NCI-H187 treated with DMSO at 0.1 percent for 48 hours (cell line): ENCODE data around the gene NDE1.

Source experiments
- DNase-seq: peaks from one replicate; lab custom pipeline; 2025; lab: John Stamatoyannopoulos, UW

The NDE1 gene

DNA sequence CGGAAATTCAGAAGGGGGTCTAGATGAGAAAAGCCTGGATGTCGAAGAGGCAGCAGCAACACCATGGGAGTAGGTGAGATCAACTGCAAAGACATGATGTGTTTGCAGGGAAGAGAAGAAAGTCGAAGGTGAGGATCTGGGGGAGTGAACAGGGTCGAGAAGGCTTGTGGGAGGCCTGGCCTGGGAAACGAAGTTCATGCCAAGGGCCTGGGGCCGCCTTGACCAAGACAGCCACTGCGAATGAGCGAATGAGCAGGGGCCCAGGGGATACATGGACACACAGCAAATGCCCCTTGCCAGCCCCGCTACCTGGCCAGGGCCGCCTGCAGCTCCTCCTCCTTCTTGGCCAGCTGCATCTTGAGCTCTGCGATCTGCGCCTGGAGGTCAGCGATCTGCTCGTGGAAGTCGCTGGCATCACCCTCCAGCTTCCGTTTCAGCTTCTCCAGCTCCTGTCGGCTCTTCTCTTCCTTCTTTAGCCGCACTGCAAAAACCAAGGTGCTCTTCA, 87.1 kb downstream of the NDE1 start:
- no peak for DNase-seq

DNA sequence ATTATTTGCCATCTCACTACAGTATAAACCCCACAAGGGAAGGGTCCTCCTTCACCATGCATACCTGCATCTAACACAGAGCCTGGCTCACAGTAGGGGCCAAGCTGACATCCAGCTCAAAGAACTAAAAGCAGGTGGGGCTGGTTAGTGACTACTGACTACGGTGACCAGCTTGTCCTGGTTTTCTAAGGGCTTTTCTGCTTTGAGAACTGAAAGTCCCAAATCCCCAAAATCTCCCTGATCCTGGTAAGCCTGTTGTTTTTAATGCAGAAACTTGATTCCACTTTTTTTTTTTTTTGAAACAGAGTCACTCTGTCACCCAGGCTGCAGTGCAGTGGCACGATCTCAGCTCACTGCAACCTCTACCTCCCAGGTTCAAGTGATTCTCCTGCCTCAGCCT, 89.4 kb downstream of the NDE1 start:
- DNase-seq, result no peak

DNA sequence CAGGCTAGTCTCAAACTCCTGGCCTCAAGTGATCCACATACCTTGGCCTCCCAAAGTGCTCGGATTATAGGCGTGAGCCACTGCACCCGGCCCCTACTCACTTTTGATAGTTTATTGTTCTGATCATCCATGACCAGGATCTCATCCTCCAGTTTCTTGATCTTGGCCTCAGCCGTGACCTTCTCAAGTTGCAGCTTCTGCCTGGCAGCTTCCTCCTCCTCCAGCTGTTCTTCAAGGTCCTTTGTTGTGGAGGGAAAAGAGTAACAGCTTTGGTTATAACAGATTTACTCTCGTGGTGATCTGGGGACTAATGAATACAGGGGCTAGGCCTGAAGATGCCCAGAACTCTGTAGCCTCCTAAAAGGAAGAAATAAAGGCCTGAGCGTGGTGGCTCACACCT, 89.9 kb downstream of the NDE1 start:
- no peak for DNase-seq

DNA sequence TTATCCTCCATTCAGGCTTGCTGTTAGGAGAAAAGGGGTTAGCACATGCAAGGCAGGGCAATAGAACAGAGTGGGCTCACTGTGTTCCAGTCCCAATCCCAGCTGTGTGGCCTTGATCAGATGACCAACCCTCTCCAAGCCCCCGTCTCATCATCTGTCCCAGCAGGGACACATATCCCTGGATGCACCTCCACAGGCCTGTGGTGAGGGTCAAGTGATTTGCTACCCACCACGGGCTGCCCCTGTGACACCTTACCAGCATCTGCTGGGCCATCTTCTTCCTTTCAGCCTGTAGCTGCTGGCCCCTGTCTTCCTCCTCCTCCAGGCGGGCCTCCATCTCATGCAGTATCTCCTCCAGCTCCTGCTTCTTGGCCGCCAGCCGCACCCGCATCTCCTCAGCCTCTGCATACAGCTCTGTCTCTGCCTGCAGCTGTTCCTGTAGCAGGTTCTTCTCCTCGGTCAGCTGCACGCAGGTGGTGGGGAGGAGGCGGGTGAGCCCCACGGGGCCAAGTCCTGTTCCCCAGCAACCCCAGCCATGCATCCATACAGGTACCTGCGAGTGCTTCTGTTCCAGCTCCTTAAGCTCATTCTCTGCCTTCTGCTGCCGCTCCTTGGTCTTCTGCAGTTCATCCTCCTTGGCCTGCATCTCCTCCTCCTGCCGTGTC, 91.3 kb downstream of the NDE1 start:
- DNase-seq, result peak; percentile 3

DNA sequence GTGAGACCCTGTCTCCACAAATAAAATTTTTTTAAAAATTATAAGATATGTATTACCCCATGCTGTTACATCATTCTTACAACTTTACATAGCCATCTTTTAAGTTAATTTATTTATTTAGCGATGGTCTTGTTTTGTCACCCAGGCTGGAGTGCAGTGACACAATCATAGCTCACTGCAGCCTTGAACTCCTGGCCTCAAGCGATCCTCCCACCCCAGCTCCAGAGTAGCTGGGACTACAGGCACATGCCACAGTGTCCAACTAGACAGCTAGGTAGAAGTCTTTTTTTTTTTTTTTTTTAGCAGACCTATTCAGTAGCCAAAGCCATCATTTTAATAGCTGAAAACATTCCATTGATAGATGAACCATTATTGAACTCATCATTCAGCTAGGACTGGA, 92.7 kb downstream of the NDE1 start:
- no peak for DNase-seq

DNA sequence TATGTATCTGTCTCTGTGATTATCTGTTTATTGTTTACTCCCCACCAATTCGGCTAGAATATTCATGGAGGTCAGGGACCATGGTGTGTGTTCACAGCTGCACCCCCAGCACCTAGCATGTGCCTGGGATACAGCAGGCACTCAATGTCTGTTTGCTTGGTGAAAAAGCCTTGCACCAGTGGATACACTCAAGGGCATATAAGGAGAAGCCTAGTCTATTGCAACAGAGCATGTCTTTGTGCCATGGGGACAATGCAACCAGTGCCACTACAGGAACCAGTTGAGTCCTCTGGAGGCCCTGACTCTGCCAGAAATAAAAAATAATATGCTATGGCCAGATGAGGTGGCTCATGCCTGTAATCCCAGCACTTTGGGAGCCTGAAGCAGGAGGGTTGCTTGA, 93.6 kb downstream of the NDE1 start:
- no peak for DNase-seq

DNA sequence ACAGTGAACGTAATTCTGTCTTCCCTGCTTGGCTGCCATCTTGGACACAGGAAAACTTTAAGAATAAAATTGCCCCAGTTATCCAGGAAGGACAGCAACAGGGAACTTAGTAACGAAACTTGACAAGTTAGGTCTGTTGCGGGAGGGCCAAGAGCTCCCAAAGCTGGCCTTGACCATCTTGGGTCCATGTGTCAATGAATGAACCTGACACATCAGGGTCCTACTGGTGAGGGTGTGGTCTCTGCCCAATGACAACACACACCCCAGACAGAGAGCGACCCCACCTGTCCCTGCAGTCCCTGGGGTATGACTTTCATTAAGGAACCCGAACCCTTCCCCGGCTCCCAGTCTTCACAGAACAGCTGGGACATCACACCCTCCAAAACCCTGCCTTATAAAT, 96.3 kb downstream of the NDE1 start:
- DNase-seq, result no peak

DNA sequence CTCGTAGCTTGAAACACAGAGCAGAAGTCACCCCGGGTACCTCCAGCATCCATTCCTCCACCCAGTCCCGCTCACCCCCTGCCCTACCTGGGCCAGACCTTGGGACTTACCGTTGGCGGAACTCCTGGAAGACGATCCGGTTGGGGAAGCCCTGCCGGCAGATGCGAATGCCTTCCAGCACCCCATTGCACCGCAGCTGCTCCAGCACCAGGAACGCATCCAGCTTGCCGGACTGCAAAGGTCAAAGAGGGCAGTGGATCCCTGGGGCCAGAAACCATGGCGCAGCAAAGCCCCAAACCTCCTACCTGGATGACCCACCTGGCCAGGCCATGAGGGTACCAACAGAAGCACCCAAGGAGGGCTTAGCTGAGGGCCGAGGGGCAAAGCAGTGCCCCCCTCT, 97.9 kb downstream of the NDE1 start:
- DNase-seq, result no peak

DNA sequence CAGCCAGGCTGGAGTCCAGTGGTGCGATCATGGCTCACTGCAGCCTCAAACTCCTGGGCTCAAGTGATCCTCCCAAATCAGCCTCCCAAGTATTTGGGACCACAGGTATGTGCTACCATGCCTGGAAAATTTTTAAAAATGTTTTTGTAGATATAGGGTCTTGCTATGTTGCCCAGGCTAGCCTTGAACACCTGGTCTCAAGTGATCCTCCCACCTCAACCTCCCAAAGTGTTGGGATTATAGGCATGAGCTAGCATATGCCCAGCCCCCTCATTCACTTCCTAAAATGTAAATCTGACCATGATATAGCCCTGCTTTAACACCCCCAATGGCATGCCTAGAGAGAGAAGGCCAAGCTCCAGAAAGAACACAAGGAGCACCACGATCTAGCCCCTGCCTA, 98.6 kb downstream of the NDE1 start:
- DNase-seq, result no peak

DNA sequence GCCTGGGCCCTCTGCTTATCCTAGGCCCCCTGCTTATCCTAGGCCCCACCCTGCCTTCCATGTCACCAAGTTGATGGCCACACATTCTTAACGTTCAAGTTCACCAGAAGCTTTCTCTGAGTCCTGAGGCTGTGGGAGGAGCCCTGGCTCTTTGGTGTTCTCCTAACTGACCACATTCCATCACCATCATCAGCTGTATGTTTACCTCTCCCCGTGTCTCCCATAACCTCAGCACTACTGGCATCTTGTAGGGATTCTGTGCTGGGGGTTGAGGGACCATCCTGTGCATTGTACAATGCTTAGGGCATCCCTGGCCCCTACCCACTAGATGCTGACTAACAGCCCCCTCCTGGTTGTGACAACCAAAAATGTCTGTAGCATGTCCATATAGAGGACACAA, 99.3 kb downstream of the NDE1 start:
- DNase-seq, result no peak

DNA sequence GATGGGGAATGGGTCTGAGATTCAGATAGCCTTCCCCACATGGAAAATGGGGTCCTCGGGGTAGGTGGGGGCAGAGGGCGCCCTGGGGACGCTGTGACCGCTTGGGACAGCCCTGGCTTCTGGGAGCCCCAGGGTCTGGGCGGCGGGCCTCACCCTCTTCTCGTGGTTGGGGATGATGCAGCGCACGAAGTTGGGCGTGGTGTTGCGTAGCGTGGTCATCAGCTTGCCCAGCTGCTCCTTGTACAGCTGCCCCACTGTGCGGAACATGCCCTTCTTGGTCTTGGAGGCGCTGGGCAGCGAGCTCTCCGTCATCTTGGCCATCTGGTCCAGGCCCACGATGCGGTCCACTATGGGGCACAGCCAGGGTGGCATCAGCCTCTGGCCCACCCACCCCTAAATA, 99.9 kb downstream of the NDE1 start:
- DNase-seq, result no peak

DNA sequence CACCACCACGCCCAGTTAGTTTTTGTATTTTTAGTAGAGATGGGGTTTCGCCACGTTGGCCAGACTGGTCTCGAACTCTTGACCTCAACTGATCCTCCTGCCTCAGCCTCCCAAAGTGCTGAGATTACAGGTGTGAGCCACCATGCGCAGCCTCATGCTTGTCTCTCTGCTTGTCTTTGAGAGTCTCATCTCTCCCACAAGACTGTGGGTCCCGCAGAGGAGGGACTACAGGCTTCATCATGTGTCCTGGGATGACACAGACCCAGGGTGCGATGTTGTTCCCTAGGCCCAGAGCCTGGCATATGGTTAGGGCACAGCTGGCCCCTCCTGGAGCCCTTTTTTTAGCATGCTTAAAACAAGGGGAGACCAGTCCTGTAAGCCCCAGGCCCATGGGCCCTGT, 101.9 kb downstream of the NDE1 start:
- no peak for DNase-seq

DNA sequence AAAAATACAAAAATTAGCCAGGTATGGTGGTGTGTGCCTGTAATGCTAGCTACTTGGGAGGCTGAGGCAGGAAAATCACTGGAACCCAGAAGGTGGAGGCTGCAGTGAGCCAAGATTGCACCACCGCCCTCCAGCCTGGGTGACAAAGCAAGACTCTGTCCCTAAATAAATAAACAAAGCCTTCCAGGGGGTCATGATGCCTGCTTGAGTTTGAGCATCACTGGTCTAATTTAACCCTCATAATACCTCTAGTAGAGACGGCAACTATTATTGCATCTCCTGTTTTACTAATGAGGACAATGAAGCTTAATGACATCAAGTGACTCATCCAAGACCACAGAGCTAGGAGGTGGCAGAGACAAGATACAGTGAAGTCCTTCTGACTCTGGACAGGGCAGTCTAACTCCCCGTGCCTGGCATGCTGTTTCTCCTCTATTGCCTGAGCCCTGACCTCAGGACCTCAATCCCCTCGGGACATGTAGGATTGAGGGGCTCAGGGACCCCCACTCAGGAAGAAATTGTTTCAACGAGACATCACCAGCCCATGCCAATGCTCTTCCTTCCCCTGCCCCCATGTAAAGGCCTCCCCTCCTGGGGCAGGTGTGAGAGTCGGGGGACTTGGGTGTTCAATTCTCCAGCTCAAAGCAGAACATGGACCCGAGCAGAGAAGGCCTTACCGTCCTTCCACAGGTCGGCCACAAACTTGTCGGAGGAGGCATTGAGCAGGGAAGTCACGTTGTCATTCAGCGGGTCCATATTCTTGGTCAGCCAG, 102.9 kb downstream of the NDE1 start:
- no peak for DNase-seq

DNA sequence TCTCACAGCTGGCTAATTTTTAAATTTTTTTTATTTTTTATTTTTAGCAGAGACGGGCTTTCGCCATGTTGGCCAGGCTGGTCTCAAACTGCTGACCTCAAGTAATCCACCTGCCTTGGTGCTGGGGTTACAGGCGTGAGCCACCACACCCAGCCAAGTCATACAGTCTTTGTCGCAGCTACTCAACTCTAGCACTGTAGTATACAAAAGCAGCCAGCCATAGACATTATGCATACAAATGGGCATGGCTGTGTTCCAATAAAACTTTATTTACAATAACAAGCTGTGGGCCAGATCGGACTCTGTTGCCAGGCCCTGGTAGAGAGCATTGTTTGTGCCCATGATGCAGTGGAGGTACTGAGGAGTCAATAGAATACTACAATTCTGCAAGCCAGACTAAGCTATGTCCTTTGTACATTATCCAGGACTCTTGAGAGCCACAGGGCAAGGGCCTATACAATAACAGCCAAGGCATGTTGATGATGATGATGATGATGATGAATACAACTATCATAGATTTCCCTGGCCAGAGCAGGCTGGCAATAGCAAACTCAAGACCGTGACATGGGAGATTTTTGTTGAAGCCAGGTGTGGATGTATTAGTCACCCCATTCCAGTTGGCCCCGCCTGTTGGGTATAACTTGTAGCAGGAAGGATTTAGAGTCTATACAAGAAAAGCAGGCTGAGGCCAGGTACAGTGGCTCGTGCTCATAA, 104.9 kb downstream of the NDE1 start:
- no peak for DNase-seq

DNA sequence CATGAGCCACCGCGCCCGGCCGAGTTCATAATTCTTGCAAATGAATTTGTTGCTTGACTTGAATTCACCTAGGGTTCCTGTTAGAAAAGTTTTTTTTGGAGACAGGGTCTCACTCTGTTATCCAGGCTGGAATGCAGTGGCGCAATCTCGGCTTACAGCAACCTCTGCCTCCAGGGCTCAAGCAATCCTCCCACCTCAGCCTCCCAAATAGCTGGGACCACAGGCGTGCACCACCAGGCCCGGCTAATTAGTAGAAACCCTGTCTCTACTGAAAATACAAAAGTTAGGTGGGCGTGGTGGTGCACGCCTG, 107.0 kb downstream of the NDE1 start:
- no peak for DNase-seq

DNA sequence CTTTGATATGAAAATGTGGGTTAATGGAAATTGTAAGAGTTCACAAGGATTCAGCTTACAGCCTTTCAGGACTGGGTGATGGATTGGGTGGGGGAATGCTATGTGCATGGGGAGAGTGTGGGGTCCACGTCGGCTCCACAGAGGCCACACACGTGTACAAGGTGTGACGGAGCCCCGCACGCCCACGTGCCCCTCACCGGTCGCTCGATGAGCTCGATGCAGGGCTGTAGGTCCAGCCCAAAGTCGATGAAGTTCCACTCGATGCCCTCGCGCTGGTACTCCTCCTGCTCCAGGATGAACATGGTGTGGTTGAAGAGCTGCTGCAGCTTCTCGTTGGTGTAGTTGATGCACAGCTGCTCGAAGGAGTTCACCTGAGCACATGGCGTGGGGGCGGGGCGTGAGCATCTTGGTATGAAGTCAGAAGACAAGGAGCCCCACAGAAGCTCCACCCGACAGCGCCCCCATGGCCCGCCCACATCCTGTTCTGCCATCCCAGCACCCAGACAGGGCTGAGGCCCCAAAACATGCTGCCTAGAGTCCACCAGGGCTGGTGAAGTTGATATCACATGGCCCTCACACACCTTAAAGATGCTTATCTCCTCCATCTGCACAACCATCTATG, 107.7 kb downstream of the NDE1 start:
- DNase-seq, result no peak

DNA sequence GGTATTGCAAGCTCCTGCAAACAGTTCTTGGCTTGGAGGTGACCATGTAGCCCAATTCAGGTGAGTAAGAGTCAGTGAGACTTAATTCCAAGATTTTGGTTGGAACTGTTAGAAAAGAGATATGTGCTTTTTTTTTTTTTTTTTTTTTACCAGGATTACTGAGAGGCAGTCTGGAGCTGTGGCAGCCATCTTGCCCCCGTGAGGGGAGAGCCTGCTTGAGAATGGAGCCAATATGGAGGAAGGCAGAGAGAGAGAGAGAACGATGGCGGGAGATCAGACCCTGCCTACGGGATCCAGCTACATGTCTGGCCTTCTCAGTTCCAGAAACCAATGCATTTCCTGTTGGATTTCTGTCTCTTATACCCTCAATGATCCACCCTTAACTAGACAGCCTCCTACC, 109.0 kb downstream of the NDE1 start:
- no peak for DNase-seq

DNA sequence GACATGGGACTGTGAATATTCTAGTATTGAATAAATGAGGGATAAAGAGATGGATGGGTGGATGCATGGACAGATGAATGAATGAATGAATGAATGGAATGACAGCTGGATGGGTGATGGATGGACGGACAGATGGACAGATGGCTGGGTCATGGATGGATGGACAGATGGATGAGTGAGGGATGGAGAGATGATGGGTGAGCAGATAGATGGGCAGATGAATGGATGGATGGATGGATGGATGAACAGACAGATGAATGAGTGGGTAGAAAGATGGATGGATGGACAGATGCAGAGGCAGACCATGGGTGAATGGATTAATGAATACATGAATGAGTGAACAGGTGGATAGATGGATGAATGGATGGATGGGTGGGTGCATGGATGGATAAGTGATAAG, 110.1 kb downstream of the NDE1 start:
- DNase-seq, result no peak

DNA sequence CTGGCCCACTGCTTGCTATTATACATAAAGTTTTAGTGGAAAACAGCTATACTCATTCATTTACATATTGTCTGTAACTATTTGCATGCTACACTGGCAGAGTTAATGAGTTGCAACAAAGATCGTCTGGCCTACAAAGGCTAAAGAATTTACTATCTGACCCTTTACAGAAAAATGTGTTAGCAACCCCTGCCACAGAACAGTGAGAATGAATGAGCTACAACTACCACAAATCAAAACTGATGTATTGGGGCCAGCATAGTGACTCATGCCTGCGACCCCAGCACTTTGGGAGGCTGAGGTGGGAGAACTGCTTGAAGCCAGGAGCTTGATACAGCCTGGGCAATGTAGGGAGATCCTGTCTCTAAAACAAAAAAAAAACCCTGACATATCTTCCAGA, 114.1 kb downstream of the NDE1 start:
- no peak for DNase-seq

DNA sequence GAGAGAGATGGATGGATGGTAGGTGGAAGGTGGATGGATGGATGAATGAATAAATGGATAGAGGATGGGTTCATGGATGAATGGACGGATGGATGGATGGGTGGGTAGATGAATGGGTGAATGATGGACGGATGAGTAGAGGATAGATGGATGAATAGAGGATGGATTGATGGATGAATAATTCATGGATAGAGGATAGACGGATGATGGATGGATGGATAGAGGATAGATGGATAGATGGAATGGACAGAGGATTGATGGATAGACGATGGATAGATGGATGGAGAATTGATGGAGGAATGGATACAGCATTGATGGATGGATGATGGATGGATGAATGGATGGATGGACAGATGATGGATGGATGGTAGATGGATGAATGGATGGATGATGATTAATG, 115.1 kb downstream of the NDE1 start:
- DNase-seq, result no peak

DNA sequence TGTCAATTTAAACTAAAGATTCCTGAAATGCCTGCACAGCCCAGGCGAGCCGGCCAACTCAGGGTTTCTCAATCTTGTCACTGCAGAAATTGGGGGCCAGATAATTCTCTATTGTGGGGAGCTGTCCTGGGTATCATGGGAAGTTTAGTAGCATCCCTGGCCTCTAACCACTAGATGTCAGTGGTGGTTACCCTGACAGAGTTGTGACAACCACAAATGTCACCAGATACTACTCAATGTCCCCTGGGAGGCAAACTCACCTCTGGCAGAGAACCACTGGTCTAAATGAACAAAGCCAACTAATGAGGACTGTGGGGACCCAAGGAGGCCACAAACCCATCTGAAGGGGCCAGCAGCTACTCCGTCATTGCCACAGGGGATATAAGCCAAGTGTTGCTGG, 115.8 kb downstream of the NDE1 start:
- peak; percentile 48 for DNase-seq

DNA sequence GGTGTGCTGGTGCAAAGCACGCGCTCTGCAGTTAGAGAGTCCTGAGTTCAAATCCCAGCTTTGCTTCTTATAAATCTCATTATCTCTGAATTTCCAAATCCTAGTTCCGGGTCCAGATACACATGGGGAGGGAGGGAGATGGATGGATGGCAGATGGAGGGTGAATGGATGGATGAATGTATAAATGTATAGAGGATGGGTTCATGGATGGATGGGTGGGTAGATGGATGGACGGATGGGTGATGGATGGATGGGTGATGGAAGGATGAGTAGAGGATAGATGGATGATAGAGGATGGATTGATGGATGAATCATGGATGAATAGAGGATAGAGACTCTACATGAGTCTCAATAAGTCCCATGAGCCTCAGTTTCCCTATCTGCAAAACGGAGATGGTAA, 116.9 kb downstream of the NDE1 start:
- DNase-seq, result no peak

DNA sequence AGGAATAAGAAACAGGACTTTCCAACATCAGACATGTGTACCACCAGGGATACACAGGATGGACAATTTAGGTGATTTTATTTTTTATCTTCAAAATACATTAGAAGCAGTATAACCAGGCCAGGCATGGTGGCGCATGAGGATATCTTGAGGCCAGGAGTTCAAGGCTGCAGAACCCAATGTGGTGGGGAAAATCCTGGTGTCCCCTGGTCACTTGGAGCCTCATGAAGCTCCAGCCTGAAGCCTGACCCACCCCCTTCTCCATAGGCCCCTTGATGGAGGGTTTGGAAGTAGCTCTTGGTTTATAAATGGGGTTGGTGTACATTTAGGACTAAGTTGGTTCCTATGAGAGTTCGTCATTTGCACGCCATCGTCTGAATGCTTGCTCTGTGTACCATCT, 118.2 kb downstream of the NDE1 start:
- DNase-seq, result no peak
